A549 (cell line): ENCODE data around the gene MORC2.

Experiments used
- EP300 ChIP-seq, 2 experiments: fragments of >200 bp; sonication (Bioruptor Twin); formaldehyde crosslinking; IDR thresholded peaks; 2 replicates in 1 of 2; 3 replicates in 1 of 2; pipeline ENCODE4 v1.6.1; 2016 to 2017
- FOSL2 ChIP-seq, 2 experiments: fragments of 450-650 bp in 1 of 2; fragments of >200 bp in 1 of 2; sonication (Bioruptor Twin) in 1 of 2; formaldehyde crosslinking; IDR thresholded peaks; 2 replicates each; pipeline versions ENCODE4 v1.5.0 to v1.6.1; 2016 to 2020; ENCODE audit warnings: mild to moderate bottlenecking in 1 of 2, moderate library complexity in 1 of 2
- JUN ChIP-seq, 2 experiments: fragments of >200 bp; sonication (Bioruptor Twin); formaldehyde crosslinking; IDR thresholded peaks; 2 replicates in 1 of 2; 3 replicates in 1 of 2; pipeline ENCODE4 v1.6.1; 2016 to 2017
- KDM5A ChIP-seq: fragments of 200-600 bp; sonication (generic); IDR thresholded peaks from 2 replicates; pipeline ENCODE4 v1.6.1; 2016; ENCODE audit warnings: antibody characterized with exemption, mild to moderate bottlenecking
- MAZ ChIP-seq: fragments of 150-350 bp; IDR thresholded peaks from 2 replicates; pipeline ENCODE4 v1.6.1; 2014; ENCODE audit warnings: antibody characterized with exemption, low read depth, low read length, borderline replicate concordance
- MYC ChIP-seq: IDR thresholded peaks from 2 replicates; pipeline ENCODE4 v1.6.1; 2012; ENCODE audit warnings: mild to moderate bottlenecking, inconsistent platforms, low read length, improper control_type of control experiment, borderline replicate concordance
- NR3C1 ChIP-seq: fragments of >200 bp; sonication (Bioruptor Twin); formaldehyde crosslinking; IDR thresholded peaks from 3 replicates; pipeline ENCODE4 v1.6.1; 2017
- RAD21 ChIP-seq, 2 experiments: fragments of >200 bp in 1 of 2; sonication (Bioruptor Twin) in 1 of 2; formaldehyde crosslinking in 1 of 2; IDR thresholded peaks in 1 of 2; conservative IDR thresholded peaks in 1 of 2; 2 replicates in 1 of 2; 3 replicates in 1 of 2; pipeline ENCODE4 v1.6.1; 2012 to 2018; ENCODE audit warnings: inconsistent platforms in 1 of 2
- RFX5 ChIP-seq: fragments of 450-650 bp; IDR thresholded peaks from 2 replicates; pipeline ENCODE4 v1.7.1; 2014; ENCODE audit warnings: antibody characterized with exemption, mild to moderate bottlenecking, moderate library complexity
- ZC3H11A ChIP-seq: fragments of 450-650 bp; IDR thresholded peaks from 2 replicates; pipeline ENCODE4 v1.6.1; 2014; ENCODE audit warnings: antibody characterized with exemption, mild to moderate bottlenecking
- TF ChIP-seq, protein P1 (sequence below): fragments of >200 bp; sonication (Bioruptor Twin); formaldehyde crosslinking; IDR thresholded peaks from 3 replicates; pipeline ENCODE4 v1.5.1; 2016
- TF ChIP-seq, protein P2 (sequence below): fragments of 450-650 bp; IDR thresholded peaks from 2 replicates; pipeline ENCODE4 v1.6.1; 2014; ENCODE audit warnings: antibody characterized with exemption
- TF ChIP-seq, protein P3 (sequence below): IDR thresholded peaks from 2 replicates; pipeline ENCODE4 v1.6.1; 2012
- TF ChIP-seq, protein P4 (sequence below): fragments of 200-600 bp; sonication (generic); IDR thresholded peaks from 2 replicates; pipeline ENCODE4 v1.6.1; 2016; ENCODE audit warnings: antibody characterized with exemption, mild to moderate bottlenecking, moderate library complexity

DNA sequence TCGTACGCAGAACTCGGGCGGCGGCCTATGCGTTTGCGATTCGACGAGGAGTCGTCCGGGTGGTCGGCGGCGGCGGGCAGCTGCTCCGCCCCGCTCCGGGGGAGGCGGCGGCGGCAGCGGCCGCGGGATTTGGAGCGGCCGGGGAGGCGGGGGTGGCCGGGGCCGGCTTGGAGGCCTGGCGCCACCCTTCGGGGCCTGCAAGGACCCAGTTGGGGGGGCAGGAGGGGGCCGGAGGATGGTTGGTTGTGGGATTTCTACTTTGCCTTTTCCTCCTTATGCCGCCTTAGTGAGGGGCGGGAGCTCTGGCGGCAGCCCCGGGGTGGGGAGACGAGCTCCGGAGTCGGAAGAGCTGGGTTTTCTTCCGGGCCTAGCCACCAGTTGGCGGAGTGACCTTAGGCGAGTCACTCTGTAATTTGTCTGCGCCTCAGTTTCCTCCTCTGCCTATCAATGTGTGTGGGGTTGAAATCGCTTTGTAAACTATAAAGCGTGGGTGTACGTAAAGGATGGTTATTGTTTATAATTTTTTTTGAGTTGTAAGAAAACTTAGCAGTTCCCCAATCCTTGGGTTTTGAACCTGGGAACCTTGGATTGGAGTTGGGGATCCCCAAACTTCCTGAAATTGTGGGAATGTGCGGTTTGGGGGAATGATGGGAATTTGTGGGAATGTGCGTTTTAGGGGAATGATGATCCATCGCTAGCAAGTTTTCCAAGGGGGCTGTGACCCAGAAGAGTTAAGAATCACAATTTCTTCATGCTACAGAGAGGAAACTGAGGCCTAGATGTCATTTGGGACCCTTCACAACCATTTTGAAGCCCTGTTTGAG, 1.2 kb upstream of the MORC2 start:
- TF ChIP-seq RFX5: no peak
- TF ChIP-seq, protein P1, sequence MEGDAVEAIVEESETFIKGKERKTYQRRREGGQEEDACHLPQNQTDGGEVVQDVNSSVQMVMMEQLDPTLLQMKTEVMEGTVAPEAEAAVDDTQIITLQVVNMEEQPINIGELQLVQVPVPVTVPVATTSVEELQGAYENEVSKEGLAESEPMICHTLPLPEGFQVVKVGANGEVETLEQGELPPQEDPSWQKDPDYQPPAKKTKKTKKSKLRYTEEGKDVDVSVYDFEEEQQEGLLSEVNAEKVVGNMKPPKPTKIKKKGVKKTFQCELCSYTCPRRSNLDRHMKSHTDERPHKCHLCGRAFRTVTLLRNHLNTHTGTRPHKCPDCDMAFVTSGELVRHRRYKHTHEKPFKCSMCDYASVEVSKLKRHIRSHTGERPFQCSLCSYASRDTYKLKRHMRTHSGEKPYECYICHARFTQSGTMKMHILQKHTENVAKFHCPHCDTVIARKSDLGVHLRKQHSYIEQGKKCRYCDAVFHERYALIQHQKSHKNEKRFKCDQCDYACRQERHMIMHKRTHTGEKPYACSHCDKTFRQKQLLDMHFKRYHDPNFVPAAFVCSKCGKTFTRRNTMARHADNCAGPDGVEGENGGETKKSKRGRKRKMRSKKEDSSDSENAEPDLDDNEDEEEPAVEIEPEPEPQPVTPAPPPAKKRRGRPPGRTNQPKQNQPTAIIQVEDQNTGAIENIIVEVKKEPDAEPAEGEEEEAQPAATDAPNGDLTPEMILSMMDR: 0 out of 3 replicates have a peak, but pooled peaks have one; percentile 5
- TF ChIP-seq NR3C1: no peak
- TF ChIP-seq MYC: no peak
- no peak for TF ChIP-seq EP300 (IDR thresholded peaks at IDR 0.05)
- TF ChIP-seq RAD21 (conservative IDR thresholded peaks at IDR 0.05 in 1 of 2, IDR thresholded peaks at IDR 0.05 in 1 of 2): no peak
- TF ChIP-seq, protein P2, sequence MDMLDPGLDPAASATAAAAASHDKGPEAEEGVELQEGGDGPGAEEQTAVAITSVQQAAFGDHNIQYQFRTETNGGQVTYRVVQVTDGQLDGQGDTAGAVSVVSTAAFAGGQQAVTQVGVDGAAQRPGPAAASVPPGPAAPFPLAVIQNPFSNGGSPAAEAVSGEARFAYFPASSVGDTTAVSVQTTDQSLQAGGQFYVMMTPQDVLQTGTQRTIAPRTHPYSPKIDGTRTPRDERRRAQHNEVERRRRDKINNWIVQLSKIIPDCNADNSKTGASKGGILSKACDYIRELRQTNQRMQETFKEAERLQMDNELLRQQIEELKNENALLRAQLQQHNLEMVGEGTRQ: no peak
- TF ChIP-seq, protein P3, sequence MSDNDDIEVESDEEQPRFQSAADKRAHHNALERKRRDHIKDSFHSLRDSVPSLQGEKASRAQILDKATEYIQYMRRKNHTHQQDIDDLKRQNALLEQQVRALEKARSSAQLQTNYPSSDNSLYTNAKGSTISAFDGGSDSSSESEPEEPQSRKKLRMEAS: no peak
- no peak; a peak in 1 of 5 replicates for TF ChIP-seq JUN (IDR thresholded peaks at IDR 0.05)
- TF ChIP-seq KDM5A: no peak
- TF ChIP-seq, protein P4, sequence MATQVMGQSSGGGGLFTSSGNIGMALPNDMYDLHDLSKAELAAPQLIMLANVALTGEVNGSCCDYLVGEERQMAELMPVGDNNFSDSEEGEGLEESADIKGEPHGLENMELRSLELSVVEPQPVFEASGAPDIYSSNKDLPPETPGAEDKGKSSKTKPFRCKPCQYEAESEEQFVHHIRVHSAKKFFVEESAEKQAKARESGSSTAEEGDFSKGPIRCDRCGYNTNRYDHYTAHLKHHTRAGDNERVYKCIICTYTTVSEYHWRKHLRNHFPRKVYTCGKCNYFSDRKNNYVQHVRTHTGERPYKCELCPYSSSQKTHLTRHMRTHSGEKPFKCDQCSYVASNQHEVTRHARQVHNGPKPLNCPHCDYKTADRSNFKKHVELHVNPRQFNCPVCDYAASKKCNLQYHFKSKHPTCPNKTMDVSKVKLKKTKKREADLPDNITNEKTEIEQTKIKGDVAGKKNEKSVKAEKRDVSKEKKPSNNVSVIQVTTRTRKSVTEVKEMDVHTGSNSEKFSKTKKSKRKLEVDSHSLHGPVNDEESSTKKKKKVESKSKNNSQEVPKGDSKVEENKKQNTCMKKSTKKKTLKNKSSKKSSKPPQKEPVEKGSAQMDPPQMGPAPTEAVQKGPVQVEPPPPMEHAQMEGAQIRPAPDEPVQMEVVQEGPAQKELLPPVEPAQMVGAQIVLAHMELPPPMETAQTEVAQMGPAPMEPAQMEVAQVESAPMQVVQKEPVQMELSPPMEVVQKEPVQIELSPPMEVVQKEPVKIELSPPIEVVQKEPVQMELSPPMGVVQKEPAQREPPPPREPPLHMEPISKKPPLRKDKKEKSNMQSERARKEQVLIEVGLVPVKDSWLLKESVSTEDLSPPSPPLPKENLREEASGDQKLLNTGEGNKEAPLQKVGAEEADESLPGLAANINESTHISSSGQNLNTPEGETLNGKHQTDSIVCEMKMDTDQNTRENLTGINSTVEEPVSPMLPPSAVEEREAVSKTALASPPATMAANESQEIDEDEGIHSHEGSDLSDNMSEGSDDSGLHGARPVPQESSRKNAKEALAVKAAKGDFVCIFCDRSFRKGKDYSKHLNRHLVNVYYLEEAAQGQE: peak; percentile 66
- TF ChIP-seq FOSL2 (IDR thresholded peaks at IDR 0.05): no peak
- TF ChIP-seq FOSL2 (CRISPR knock-in tag; IDR thresholded peaks at IDR 0.05): no peak
- no peak for TF ChIP-seq ZC3H11A
- no peak for TF ChIP-seq MAZ
